NCI-H1436 treated with DMSO at 0.1 percent for 48 hours (cell line): ENCODE results near the gene NOX4.
"Not testable (repeated sequence)": the region's sequence is repeated elsewhere in the genome, so short reads cannot be mapped to it uniquely, and the experiment has no call there.

ENCODE experiments used
- DNase-seq: peaks from one replicate; lab custom pipeline; 2025; lab: John Stamatoyannopoulos, UW

NOX4 gene

DNA sequence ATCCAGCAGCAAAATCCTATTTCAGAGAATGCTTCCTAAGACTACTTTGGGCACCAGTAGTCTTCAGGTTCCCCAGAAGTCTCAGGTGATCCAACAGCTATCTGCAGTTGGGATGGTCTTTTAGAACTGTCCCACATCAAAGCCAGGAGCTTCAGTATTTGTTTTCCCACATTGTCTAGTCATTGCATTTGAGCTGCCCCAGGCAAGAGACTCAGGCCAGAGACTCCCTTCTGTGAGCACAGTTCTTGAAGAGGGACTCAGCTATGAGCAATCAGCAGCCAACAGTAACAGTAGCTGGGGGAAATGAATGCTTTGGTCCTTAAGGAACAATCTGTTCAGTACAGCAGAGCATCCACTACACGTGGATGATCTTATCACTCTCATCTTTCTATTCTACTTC, 188.1 kb downstream of the NOX4 start:
- DNase-seq: not testable (repeated sequence)

DNA sequence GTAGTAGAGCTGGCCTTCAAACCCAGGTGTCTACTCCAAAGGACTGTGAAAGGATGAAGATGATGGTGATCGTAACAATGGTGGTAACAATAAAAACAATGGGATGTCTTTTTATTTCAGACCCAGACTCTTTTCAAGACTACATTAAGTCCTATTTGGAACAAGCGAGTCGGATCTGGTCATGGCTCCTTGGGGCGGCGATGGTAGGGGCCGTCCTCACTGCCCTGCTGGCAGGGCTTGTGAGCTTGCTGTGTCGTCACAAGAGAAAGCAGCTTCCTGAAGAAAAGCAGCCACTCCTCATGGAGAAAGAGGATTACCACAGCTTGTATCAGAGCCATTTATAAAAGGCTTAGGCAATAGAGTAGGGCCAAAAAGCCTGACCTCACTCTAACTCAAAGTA, 196.2 kb downstream of the NOX4 start:
- DNase-seq: not testable (repeated sequence)

DNA sequence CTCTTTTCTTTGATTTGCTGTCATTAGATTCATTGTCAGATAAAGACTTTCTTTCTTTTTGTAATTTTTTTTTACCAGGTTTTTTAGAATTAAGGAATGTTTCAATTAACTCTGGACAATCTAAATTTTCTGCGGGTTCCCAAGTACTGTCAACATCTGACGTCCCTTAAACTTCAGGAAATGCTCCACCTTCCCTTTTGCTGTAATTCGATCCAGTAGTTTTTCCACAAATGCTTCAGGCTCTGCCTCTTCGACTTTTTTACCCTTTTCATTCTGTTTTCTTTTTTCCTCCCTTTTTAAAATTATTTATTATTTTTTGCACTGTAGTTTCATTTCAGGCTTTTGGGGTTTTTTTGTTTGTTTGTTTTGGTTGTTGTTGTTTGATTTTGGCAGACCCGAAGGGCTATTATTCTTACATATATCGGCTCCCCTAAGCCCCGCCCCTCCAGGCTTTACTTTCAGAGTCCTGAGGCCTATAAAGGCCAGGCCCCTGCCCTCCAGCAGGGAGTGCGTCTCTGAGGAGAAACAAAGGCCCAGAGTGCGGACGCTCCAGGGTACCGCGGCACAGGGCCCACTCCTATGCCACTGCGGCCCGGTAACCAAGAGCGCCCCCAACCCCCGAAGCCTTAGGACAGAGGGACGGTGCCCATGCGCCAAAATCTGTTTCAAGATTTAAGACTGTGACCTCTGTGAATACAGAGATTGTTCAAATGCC, 197.1 kb downstream of the NOX4 start:
- no peak for DNase-seq

DNA sequence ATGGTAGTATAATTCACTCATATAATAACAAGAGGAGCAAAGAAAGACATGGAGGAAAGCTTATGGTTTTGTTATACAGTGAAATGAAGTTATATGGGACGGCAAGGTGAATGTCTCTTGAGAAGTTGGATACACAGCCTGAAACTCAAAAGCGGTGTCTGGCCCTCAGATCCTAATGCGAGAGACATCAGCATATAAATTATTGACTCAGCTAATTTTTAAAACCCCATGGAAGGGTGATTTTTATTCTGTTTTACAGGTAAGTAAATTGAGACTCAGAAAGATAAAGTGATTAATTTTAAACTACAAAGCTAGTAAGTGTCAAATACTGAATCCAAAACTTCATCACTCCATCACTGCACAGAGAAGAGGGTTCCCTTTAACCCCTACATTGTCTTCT, 203.2 kb downstream of the NOX4 start:
- DNase-seq: not testable (repeated sequence)

DNA sequence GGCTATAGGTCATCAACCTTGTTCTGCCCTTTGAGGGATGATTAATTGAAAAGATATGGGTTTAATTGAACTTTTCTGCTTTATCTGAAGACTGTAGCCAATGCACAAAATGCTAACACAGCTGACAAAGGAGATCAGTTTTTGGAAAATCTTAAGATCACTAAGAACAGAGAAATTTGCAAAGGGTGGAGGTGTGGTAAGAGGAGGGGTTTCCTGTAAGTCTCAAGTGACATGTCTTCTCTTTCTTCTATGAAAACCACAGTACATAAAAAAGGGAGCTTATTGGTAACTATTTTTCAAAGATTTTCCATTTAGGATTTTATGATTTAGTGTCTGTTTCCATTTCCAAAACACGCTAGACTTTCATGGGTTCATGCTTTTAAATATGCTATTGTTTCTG, 204.6 kb downstream of the NOX4 start:
- not testable (repeated sequence) for DNase-seq

DNA sequence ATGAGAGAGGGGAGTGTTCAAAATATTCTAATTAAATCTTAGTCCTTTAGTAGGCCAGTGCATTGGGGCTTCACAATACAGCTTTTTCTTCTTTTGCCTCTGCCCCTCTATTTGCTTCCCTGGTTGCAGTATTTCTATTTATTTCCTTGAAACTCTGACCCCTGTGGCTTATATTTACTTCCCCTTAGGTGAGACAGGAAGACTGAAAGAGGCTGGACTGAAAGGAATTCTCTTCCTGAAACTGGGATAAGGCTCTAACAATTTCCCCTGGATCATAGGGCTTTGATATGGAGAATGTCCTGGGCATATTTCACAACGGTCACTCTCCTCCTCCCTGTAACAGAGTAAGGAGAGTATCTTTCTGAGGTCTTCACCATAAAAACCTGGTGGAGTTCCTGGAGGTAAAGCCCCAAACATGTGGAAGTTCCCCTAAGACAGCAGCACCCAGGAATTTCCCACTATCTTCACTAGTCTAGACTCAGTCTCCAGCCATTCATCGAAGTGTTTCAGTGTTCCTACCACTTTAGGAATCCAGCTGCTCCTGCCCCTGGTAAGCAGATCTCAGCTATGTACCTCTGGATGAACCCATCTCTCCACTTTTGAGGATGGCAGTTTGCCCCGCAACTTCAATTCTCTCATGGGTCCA, 210.0 kb downstream of the NOX4 start:
- DNase-seq: not testable (repeated sequence)

DNA sequence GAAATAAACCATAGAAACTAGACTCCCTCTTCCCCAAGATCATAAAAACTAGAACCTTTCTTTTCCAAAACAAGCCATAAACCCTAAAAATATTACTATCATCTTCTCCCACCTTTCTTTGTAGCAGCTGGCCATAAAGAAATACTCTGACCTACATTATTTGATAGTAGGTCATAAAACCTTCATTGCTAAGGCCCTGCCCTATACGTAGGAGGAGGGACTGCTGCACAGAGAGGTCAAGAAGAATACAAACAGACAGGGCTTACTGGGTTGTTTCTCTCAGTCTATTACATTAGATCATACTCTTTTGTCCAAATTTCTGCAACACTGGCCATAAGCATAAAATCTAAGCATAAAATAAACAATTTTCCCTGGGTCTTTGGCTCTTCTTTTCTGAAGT, 212.0 kb downstream of the NOX4 start:
- DNase-seq: no peak

DNA sequence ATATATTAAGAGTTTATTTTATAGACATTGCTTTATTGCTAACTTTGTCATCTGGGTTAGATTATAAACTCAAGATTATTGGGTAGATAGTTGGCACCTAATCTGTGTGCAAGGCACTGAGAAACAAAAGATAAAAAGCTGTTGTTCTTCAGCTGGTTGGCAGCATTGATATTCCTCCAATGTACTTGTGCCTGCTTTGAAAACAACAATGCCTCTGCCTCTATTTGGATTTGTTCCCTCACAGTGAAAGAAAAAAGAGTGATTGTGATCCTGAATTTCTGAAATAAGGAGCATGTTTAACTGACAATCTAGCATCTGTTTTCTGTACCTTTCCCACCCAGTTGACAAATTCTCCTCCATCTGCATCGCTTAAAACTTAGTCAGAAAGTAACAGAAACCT, 215.2 kb downstream of the NOX4 start:
- DNase-seq: no peak
